Stimulated activated CD4-positive, alpha-beta T cell treated with anti-CD3 and anti-CD28 coated beads, TNF-alpha, amount 100 ng/mL, for 4 hours (primary cell): ENCODE results near the gene SANBR.

Experiments used
- DNase-seq, 3 experiments: peaks; one replicate each; pipeline ENCODE4 v3.0.0-alpha.2; 2020; ENCODE audit warnings: low read depth in 3 of 3

The SANBR gene

DNA sequence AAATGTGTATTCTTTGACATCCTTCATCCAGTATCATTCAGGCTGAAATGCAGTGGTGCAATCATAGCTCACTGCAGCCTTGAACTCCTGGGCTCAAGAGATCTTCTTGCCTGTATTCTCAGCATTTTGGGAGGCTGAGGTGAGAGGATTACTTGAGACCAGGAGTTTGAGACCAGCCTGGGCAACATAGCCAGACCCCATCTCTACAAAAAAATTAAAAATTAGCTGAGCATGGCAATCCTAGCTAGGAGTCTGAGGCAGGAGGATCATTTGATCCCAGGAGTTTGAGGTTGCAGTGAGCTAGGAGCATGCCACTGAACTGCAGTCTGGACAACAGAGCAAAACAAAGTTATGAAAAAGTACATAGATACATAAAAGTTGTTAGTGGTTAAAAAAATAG is 24.1 kb downstream of the SANBR start:
- DNase-seq: no peak

DNA sequence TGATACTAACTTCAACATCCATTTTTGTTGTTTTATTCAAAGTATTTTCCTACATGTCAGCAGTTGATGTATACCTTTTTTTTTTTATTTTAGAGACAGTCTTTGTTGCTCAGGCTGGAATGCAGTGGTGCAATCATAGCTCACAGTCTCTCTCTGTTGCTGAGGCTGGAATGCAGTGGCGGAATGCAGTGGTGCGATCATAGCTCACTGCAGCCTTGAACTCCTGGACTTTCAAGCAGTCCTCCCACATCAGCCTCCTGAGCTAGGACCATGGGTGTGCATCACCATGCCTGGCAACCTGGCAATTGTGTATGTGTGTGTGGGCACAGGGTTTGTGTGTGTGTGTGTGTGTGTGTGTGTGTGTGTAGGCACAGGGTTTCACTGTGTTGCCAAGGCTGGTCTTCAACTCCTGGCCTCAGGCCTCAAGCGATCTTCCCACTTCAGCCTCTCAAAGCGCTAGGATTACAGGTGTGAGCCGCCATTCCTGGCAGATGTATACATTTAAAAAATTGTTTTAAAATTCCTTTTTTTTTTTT is 24.8 kb downstream of the SANBR start:
- DNase-seq: no peak

DNA sequence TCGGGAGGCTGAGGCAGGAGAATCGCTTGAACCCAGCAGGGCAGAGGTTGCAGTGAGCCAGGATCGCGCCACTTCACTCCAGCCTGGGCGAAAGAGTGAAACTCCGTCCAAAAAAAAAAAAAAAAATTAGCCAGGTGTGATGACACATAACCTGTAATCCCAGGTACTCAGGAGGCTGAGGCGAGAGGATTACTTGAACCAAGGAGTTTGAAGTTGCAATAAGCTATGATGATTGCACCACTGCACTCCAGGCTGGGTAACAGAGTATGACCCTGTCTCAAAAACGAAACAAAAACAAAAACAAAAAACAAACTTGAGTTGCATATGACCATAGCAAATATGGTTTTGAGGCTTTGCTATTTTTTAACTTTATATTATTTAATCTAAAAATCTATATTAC is 25.8 kb downstream of the SANBR start:
- DNase-seq: no peak

DNA sequence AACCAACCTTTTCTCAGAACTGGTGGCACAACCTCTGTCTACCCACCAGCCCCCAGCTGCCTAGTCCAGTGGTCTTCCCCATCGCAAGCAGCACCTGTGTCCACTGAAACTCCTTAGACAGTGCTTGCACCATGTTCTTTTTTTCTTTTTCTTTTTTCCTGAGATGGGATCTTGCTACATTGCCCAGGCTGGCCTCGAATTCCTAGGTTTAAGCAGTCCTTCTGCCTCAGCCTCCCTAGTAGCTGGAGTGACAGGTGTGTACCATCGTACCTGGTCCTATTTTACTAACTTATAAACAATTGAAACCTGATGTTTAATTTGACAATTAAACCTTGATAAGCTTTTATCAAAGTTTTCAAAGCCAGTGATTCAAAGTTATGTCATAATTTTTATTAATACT is 30.8 kb downstream of the SANBR start:
- no peak for DNase-seq

DNA sequence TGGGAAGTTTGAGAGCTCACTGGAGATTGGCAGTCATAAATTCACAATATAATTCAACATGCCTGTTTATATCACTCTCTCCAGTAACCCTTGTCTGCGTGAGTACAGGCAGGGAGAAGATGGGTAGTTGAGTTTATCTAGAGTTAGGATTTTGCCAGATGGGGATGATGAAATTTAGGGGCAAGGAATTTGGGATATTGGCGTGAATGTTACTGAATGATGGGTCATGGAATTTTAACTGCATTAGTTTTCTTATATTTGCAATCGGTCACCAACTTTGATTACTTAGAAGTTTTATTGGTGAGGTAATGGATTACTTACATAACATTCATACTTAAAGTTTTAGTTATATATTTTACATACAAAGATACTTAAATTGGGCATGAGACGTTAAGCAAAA is 35.1 kb downstream of the SANBR start:
- DNase-seq: no peak

DNA sequence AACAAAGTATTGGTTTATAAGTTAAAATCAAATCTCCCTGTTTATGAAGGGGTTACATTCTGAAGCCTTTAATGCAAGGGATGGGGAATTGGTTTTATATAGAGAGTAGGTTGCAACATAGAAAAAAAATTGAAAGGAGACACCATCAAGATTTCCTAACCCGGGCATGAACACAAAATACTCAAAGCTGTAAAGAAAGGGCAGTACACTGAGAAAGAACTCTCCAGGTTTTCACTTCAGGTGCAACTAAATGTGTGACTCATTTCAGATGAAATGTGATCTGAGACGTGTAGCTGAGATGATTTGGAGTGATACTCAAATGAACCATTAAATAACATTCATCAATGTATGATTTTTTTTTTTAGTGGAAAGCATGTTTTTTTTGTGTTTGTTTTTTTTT is 43.6 kb downstream of the SANBR start:
- DNase-seq: no peak

DNA sequence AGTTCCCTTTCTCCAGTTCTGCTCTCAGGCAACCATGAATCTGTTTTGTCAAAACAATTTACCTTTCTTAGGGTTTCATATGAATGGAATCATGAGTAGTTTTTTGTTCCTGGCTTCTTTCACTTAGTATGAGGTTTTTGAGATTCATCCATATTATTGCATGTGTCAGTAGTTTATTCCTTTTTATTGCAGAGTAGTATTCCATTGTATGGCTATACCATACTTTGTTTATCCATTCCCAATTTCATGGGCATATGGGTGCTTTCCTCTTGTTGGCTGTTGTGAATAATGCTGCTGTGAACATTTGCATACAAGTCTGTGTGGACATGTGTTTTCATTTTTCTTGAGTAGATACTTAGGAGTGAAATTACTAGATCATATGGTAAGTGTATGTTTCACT is 46.0 kb downstream of the SANBR start:
- no peak for DNase-seq

DNA sequence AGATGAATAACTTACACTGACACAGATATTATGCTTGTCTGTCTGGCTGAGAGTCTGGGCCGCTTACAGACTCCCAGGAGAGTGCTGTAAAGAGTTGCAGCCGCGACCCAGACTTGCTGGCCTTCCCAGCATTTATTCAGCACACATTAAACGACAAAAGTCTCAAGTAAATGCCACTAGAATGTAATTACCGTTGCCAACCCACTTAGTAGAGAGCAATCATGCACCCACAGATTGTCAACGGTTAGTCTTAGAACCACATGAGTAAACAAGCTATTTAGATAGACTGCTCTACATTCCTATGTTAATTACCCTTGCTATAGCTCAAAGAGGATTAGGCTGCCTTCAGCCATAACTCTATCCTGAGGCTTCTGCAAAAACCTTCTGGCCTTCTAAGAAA is 48.5 kb downstream of the SANBR start:
- no peak for DNase-seq
